ENCODE results near the gene DYNLRB1.

DYNLRB1 gene

DNA sequence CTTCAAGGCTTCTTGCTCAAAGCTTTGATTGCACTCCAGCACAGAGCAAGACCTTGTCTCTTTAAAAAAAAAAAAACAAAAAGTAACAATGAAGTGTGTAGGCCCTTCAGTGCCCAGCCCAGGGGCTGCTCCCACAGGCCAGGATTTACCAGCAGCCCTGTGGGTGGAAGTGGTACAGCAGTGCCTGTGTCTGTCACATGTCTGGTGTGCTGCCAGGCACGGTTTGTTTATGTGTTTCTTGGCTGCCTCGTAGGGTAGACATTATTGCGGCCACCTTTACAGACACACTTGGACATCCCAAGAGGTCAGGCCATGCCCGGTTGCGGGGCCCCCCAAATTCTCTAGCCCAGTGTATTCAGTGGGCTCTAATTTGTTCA lies 12.7 kb downstream of the DYNLRB1 start:
- FAIRE-seq, result no peak
- DNase-seq (ENCODE audit: insufficient read length), result no peak
- TF ChIP-seq TAF1 (IDR thresholded peaks at IDR 0.05; ENCODE audit: borderline replicate concordance, low read depth, low read length) (no peak), POLR2AphosphoS5 (IDR thresholded peaks at IDR 0.05; ENCODE audit: low read depth, low read length) (no peak), POLR2A (IDR thresholded peaks at IDR 0.05; ENCODE audit: low read depth, low read length) (no peak)

DNA sequence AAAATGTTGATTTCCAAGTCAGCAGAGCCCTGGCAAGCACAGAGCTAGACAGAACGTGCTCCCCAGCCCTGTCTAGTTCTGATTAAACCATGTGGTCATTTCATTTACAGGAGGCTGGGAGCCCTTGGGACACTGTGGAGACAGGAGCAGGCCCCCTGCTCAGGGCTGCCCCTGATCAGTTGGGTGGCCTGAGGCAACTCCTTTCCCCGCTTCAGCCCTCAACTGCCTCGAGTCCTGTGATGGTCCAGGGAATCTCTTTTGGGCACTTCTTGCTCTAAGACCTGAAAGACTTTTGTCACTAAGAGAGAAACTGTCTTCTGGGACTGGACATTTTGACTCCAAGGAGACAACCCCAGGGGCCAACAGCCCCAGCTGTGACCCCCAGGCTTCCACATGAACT lies 13.5 kb downstream of the DYNLRB1 start:
- TF ChIP-seq POLR2A (IDR thresholded peaks at IDR 0.05; ENCODE audit: low read depth, low read length) (no peak), TAF1 (IDR thresholded peaks at IDR 0.05; ENCODE audit: borderline replicate concordance, low read depth, low read length) (no peak), POLR2AphosphoS5 (IDR thresholded peaks at IDR 0.05; ENCODE audit: low read depth, low read length) (no peak)
- FAIRE-seq (no peak), DNase-seq (ENCODE audit: insufficient read length) (no peak)

DNA sequence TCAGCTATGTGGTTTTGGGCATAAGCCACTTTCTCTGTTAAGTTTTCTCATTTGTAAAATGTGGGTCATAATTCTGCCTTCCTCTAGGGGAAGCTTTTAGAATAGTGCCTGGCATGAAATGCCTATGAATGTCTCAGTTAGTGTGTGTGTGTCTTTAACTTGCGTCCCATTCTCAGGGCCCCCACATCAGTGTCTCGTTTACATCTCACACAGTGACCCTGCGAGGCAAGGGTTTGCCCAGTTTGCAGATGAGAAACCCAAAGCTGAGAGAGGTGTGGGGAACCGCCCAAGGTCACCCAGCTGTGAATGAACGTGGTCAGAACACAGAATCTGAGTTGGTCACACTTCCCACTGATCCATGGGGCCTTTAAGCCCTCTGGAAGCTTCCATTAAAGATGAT lies 14.1 kb downstream of the DYNLRB1 start:
- FAIRE-seq (no peak), DNase-seq (ENCODE audit: insufficient read length) (no peak)
- TF ChIP-seq TAF1 (IDR thresholded peaks at IDR 0.05; ENCODE audit: borderline replicate concordance, low read depth, low read length), result no peak
- TF ChIP-seq POLR2AphosphoS5 (IDR thresholded peaks at IDR 0.05; ENCODE audit: low read depth, low read length), result no peak
- no peak for TF ChIP-seq POLR2A (IDR thresholded peaks at IDR 0.05; ENCODE audit: low read depth, low read length)

DNA sequence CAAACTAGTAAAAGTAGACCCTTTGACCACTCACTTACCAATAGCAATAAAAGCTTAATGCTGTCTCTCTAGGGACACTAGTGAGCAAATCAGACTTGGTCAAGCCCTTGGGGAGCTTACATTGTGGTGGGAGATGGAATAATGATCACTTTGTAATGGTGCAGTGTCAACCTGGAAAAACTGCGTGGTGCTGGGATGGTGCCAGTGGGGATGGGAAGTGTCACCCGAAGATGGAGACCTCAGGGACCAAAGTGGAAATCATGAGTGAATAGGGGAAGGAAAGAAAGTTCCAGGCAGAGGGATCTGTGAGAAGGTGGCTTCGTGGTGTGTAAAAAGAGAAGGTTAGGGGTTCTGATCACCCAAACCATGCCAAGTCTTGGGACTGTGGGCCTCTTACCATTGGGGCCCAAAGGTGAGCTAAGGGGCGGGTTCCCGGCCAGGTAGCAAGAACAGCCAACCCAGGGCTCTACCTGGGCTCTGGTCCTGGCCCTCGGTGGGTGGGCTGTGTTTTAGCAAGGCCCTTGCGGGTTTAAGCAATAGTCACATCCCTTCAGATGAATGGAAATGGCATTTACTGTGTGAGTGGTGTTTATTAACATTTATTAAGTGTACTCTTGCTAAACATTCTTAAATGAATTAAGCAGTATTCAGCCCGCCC lies 15.5 kb downstream of the DYNLRB1 start:
- DNase-seq (ENCODE audit: insufficient read length) (no peak), FAIRE-seq (no peak)
- no peak for TF ChIP-seq POLR2AphosphoS5 (IDR thresholded peaks at IDR 0.05; ENCODE audit: low read depth, low read length)
- no peak for TF ChIP-seq TAF1 (IDR thresholded peaks at IDR 0.05; ENCODE audit: borderline replicate concordance, low read depth, low read length)
- no peak for TF ChIP-seq POLR2A (IDR thresholded peaks at IDR 0.05; ENCODE audit: low read depth, low read length)

DNA sequence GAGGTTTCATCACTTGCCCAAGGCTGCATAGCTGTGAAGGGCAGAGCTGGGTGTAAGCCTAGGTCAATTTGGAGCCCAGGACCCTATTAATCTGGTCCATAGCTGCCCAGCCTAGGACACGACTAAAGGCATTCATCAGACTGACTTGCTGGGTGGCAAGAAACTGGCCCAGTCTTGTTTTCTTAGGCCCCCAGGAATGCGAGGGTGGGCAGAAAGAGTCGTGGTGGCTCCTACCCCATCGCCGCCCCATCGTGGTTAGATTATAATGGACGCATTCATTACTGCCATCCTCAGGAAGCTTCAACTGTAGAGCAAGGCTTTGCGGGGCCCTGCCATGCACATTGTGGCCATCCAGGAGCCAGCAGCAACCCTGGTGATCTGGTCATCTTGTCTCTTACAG lies 16.1 kb downstream of the DYNLRB1 start:
- no peak for DNase-seq (ENCODE audit: insufficient read length)
- no peak for TF ChIP-seq POLR2AphosphoS5 (IDR thresholded peaks at IDR 0.05; ENCODE audit: low read depth, low read length)
- no peak for TF ChIP-seq POLR2A (IDR thresholded peaks at IDR 0.05; ENCODE audit: low read depth, low read length)
- TF ChIP-seq TAF1 (IDR thresholded peaks at IDR 0.05; ENCODE audit: borderline replicate concordance, low read depth, low read length), result no peak
- no peak for FAIRE-seq

DNA sequence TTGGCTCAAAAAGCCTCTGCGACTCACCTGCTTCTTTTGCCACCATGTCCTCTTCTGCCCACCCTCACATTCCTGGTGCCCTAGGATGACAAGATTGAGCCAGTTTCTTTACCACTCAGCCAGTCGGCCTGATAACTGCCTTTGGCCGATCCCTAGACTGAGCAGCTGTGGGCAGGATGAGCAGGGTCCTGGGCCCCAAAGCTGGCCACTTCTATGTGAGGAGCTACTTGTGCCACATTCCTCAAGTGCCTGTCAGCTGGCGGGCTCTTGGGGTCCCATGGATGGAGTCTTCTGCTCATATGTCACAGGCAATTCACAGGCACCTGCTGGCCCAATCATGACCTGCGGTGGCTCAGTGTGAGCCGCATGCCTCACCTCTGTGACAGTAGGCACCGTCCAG lies 16.5 kb downstream of the DYNLRB1 start:
- no peak for TF ChIP-seq POLR2AphosphoS5 (IDR thresholded peaks at IDR 0.05; ENCODE audit: low read depth, low read length)
- no peak for TF ChIP-seq TAF1 (IDR thresholded peaks at IDR 0.05; ENCODE audit: borderline replicate concordance, low read depth, low read length)
- no peak for TF ChIP-seq POLR2A (IDR thresholded peaks at IDR 0.05; ENCODE audit: low read depth, low read length)
- FAIRE-seq, result no peak
- no peak for DNase-seq (ENCODE audit: insufficient read length)

DNA sequence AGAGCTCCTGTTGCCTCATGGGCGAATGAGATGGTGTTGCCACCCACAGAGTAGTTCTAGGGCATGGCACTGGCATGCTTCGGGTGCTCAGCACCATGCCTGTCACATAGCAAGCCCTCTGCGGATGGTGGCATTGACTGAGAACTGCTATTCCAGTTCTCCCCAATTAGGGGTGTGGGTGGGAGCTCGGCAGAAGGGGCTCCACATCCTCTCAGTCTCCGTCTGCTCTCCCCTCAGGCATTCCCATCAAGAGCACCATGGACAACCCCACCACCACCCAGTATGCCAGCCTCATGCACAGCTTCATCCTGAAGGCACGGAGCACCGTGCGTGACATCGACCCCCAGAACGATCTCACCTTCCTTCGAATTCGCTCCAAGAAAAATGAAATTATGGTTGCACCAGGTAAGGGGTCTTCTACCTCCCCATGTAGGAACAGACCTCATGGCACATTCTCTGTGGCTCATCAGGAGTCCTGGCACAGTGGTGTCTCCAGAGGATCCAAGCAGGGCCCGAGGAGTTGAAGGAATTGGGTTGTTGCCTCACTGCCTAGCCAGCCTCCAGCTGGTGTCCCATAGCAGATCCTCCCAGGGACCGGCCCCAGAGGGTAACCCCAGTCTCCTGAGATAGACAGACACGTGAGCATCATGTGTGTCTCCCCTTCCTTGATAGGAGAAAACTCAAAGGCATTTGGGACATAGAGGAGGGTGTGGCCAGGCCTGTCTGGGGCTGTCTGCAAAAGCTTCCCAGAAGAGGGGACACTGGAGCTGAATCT lies 18.4 kb downstream of the DYNLRB1 start:
- no peak for TF ChIP-seq POLR2AphosphoS5 (IDR thresholded peaks at IDR 0.05; ENCODE audit: low read depth, low read length)
- no peak for TF ChIP-seq POLR2A (IDR thresholded peaks at IDR 0.05; ENCODE audit: low read depth, low read length)
- no peak for TF ChIP-seq TAF1 (IDR thresholded peaks at IDR 0.05; ENCODE audit: borderline replicate concordance, low read depth, low read length)
- no peak for DNase-seq (ENCODE audit: insufficient read length)

DNA sequence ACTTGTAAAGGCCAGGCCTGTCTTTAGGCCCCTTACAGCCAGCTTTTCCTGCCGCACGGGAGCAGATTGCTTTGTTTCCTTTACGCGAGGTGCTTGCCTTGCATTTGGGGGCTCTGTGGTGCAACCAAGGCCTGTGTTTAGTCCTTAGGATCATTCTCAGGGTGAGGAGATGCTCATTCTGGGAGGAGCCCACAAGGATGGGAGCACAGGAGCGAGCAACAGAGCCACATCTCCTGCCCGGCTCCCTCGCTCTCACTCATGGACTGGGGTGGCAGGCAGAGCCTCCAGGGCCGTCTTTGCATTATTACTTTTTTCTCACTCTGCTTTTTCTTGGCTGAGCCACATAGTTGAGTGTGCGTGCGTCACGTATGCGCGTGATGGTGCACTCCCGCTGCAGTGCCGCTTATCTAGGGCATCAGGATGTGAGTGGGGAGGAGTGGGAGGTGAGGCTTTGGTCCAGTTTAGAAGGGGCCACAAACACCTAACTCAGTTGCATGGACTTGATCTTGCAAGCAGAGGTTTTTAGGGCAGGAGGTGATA lies 19.1 kb downstream of the DYNLRB1 start:
- no peak for DNase-seq (ENCODE audit: insufficient read length)
- no peak for TF ChIP-seq POLR2A (IDR thresholded peaks at IDR 0.05; ENCODE audit: low read depth, low read length)
- TF ChIP-seq TAF1 (IDR thresholded peaks at IDR 0.05; ENCODE audit: borderline replicate concordance, low read depth, low read length), result no peak
- no peak for TF ChIP-seq POLR2AphosphoS5 (IDR thresholded peaks at IDR 0.05; ENCODE audit: low read depth, low read length)
- no peak for FAIRE-seq

More for the DNA sequence above, 18.4 kb downstream of the DYNLRB1 start:
- FAIRE-seq, result no peak

DNA sequence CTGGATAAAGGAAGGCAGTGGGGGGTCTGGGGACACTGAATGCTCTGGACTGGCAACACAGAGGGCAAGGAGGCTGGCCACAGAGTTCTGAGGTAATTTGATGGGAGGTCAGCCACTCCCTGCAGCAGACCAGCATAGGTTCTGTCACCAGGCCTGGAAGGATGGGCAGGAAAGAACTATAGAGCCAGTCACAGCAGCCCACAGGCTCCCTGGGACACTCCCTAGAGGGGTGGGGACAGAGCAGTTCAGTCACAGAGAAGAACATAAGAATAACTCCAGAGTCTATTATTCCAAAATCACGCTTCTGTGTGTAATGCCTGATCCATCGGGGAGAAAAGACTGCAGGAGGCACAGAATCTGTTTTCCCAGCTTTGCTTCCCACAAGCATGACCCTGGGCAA lies 19.6 kb downstream of the DYNLRB1 start:
- no peak for TF ChIP-seq POLR2A (IDR thresholded peaks at IDR 0.05; ENCODE audit: low read depth, low read length)
- TF ChIP-seq POLR2AphosphoS5 (IDR thresholded peaks at IDR 0.05; ENCODE audit: low read depth, low read length), result no peak
- TF ChIP-seq TAF1 (IDR thresholded peaks at IDR 0.05; ENCODE audit: borderline replicate concordance, low read depth, low read length), result no peak
- no peak for FAIRE-seq
- DNase-seq (ENCODE audit: insufficient read length), result no peak

DNA sequence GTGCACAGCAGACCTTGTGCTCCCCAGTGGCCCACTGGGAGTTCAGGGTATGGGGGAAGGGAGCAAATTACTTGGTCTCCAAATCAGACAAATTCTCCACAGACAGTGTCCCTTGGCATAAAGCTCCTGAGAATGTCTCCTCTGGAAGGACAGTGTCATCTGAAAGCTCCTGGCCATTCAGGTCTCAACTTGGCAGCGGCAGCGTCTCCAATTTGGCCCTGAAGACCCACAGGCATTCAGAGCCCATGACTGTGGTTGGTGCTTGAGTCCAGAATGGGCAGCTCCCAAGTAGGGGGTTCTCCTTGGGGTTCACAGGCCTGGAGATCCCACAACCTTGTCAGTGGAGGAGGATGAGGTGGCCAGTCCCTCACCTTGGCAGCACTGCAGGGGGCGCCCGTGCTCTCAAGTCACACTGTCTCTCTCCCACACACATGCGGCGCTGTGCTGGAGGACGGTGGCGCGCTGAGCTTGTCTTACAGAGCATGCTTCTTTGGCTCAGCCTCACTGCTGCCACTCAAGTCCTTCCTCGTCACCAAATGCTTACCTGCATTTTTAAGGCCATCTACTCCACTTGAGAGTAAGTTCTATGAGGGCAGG lies 20.7 kb downstream of the DYNLRB1 start:
- FAIRE-seq, result no peak
- DNase-seq (ENCODE audit: insufficient read length), result no peak
- TF ChIP-seq POLR2AphosphoS5 (IDR thresholded peaks at IDR 0.05; ENCODE audit: low read depth, low read length), result no peak
- no peak for TF ChIP-seq TAF1 (IDR thresholded peaks at IDR 0.05; ENCODE audit: borderline replicate concordance, low read depth, low read length)
- TF ChIP-seq POLR2A (IDR thresholded peaks at IDR 0.05; ENCODE audit: low read depth, low read length), result no peak

DNA sequence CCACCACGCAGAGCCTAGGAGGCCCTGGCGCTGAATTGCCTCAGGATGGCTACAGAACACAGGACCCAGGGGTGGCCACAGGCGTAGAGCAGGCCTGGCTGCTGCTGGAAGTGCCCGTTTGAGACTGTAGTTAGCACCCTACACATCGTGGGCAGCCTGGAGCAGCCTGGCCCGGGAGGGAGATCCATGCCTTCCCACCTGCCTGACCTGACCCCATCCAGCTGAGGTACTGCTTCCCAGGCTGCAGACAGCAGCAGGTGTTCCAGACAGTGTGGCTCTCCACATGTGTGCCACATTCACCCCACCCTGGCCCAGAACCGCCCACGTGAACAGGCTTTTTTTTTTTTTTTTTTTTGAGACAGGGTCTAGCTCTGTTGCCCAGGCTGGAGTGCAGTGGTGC lies 21.4 kb downstream of the DYNLRB1 start:
- TF ChIP-seq TAF1 (IDR thresholded peaks at IDR 0.05; ENCODE audit: borderline replicate concordance, low read depth, low read length), result no peak
- no peak for TF ChIP-seq POLR2AphosphoS5 (IDR thresholded peaks at IDR 0.05; ENCODE audit: low read depth, low read length)
- TF ChIP-seq POLR2A (IDR thresholded peaks at IDR 0.05; ENCODE audit: low read depth, low read length), result no peak

More for the DNA sequence above, 21.4 kb downstream of the DYNLRB1 start:
- DNase-seq (ENCODE audit: insufficient read length), result no peak
- FAIRE-seq, result no peak

All from GM12892 (cell line).